Measurements from ENCODE around the gene CXCL6.

- TF ChIP-seq PATZ1 (CRISPR knock-in tag; IDR thresholded peaks at IDR 0.05; ENCODE audit: borderline replicate concordance) (no peak), CREB5 (CRISPR knock-in tag; IDR thresholded peaks at IDR 0.05; ENCODE audit: low read depth) (no peak), SNAI2 (CRISPR knock-in tag; IDR thresholded peaks at IDR 0.05) (no peak), RARB (CRISPR knock-in tag; IDR thresholded peaks at IDR 0.05) (no peak), ZFP3 (CRISPR knock-in tag; IDR thresholded peaks at IDR 0.05) (no peak), CSDC2 (CRISPR knock-in tag; IDR thresholded peaks at IDR 0.05) (no peak), TCF4 (CRISPR knock-in tag; IDR thresholded peaks at IDR 0.05; ENCODE audit: borderline replicate concordance) (no peak), ARNTL (CRISPR knock-in tag; IDR thresholded peaks at IDR 0.05; ENCODE audit: borderline replicate concordance, low read depth) (no peak), ISL1 (CRISPR knock-in tag; IDR thresholded peaks at IDR 0.05) (no peak)
Observed at GRCh38 chr4:73860181-73860580, 23.7 kb downstream of the CXCL6 start.
